Measurements from ENCODE around the gene NPHP4. TPM values are rescaled to one million over a fixed set of nuclear protein-coding genes. Genes with fewer than 3 reads are reported as not detected.

NPHP4 gene
- total RNA-seq, 4 donors from 2014 or later, result 11.2 to 24.5 (median 18.2) TPM

DNA sequence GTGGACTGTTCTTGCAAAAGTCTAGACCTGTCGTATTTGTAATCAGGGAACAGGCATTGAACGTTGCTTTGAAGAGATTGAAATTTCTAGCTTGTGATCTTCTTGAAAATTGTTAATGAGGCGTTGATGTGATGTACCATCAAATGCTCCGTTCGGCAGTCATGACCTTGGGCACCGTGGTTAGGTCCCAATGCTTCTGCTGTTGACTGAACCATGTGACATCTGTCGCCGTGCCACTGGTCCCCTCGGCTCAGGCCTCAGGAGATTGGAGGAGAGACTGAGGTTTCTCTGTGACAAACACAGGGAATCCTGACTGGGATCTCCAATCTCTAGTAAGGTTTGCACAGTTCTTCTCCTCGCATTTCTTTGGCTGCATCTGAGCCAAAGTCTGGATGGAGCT lies 35.4 kb upstream of the NPHP4 start:
- 59 to 68% methylated on average over 10 of the region's 10 CpGs for WGBS, 2 donors
- DNase-seq (ENCODE audit: low spot score in 2 of 2), result no peak
- no peak overlapping the region for H3K4me3 ChIP-seq (ENCODE audit: low read depth, poor library complexity, severe bottlenecking)
- TF ChIP-seq, protein P1, sequence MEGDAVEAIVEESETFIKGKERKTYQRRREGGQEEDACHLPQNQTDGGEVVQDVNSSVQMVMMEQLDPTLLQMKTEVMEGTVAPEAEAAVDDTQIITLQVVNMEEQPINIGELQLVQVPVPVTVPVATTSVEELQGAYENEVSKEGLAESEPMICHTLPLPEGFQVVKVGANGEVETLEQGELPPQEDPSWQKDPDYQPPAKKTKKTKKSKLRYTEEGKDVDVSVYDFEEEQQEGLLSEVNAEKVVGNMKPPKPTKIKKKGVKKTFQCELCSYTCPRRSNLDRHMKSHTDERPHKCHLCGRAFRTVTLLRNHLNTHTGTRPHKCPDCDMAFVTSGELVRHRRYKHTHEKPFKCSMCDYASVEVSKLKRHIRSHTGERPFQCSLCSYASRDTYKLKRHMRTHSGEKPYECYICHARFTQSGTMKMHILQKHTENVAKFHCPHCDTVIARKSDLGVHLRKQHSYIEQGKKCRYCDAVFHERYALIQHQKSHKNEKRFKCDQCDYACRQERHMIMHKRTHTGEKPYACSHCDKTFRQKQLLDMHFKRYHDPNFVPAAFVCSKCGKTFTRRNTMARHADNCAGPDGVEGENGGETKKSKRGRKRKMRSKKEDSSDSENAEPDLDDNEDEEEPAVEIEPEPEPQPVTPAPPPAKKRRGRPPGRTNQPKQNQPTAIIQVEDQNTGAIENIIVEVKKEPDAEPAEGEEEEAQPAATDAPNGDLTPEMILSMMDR (IDR thresholded peaks at IDR 0.05), result no peak
- TF ChIP-seq POLR2A (IDR thresholded peaks at IDR 0.05), result no peak
- intact Hi-C loops (cut with DNase I; ENCODE audit: low total_unique reads), result no loop called here

DNA sequence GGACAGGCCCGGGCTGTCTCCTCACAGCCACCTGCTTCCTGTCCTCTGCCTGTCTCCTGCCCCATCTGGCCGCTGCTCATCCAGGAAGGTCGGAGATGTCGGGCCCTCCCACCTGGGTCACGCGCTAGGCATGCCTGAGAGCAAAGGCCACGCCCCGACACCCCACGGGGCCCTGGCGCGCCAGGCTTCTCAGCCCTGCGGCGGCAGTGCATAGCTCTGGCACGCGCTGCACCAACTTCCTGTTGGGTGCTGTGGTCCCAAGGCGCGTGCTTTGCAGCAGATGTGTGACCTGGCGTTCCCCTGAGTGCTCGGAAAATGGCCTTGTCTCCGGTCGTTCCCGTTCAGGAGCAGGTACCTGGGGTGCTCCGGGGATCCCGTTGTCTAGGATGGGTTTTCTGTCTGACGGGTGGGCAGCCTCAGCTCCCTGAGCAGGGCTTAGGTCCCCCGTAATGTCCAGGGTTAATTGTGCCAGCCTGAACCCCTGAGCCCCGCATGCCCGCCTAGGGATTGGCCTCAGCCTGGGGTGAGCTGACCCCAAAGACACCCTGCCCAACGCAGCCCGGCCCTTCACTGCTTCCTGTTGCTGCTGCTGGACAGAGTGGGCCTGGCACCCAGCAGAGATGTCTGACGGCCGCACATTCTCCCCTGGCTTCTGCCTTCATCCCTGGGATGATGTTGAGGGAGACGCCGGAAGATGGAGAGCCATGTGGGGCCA lies 34.0 kb upstream of the NPHP4 start:
- 21 to 38% methylated on average over 15 to 33 of the region's 34 CpGs for WGBS, 2 donors
- intact Hi-C loops (cut with DNase I; ENCODE audit: low total_unique reads), result no loop called here
- peak; percentile 85 to 96 for DNase-seq (ENCODE audit: low spot score in 2 of 2)
- no peak overlapping the region for H3K4me3 ChIP-seq (ENCODE audit: low read depth, poor library complexity, severe bottlenecking)
- TF ChIP-seq, protein P1 (IDR thresholded peaks at IDR 0.05), result no peak
- no peak for TF ChIP-seq POLR2A (IDR thresholded peaks at IDR 0.05)

DNA sequence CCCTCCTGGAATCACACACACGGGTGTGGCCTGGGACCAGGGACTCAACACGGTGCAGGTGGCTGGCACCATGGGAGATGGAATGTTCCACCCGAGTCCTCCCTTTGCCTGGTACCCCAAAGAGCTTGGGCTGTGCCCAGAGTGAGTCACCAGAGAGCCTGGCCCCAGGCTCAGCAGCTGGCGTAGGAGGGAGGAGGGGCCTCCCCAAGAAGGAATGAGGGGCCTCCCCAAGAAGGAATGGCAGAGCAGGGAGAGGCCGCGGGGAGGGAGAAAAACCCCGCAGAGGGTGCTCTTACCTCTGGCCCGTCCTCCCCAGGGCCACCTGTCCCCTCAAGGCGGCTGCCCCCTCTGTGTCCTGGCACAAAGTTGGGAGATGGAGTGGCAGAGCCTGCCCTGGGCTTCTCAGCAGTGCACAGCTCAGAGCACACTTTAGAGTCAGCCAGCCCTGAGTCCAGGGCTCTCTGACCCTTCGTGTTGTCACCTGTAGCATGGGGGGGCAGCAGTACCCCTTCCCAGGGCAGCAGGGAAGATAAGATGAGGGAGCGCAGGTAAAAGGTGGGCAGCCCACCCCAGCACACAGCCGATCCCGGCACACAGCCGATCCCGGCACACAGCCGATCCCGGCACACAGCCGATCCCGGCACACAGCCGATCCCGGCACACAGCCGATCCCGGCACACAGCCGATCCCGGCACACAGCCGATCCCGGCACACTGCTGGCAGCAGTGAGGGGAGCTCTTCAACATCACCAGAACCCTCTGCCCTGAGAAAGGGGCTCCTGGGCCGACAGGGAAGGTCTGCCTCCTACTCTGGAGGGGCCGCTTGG lies 33.3 kb upstream of the NPHP4 start:
- 32 to 35% methylated on average over 19 to 23 of the region's 29 CpGs for WGBS, 2 donors
- intact Hi-C loops (cut with DNase I; ENCODE audit: low total_unique reads), result no loop called here
- TF ChIP-seq, protein P1 (IDR thresholded peaks at IDR 0.05), result no peak
- TF ChIP-seq POLR2A (IDR thresholded peaks at IDR 0.05), result no peak

DNA sequence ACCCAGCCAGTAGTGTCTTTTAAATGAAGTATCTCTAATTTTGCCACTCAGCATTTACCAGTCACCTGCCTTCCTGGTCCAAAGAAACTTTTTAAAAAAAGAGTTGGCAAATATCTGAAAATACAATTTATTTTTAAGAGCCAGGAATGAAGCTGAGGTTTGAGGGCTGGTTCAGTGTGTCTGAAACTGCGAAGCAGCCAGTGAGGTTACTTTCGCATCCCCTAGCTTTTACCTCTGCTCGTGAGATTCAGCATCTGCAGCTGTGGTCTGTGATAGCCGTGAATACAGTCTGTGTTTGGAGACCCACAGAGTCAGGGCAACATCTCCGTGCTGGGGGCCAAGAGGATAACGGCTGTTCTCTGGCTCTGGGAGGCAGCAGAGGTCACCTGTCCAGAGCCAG lies 32.2 kb upstream of the NPHP4 start:
- TF ChIP-seq, protein P1 (IDR thresholded peaks at IDR 0.05), result no peak
- TF ChIP-seq POLR2A (IDR thresholded peaks at IDR 0.05), result no peak
- intact Hi-C loops (cut with DNase I; ENCODE audit: low total_unique reads), result no loop called here
- 89 to 92% methylated on average over 6 of the region's 6 CpGs for WGBS, 2 donors

More for the DNA sequence above, 33.3 kb upstream of the NPHP4 start:
- DNase-seq (ENCODE audit: low spot score in 2 of 2), result no peak
- H3K4me3 ChIP-seq (ENCODE audit: low read depth, poor library complexity, severe bottlenecking), result no peak overlapping the region

DNA sequence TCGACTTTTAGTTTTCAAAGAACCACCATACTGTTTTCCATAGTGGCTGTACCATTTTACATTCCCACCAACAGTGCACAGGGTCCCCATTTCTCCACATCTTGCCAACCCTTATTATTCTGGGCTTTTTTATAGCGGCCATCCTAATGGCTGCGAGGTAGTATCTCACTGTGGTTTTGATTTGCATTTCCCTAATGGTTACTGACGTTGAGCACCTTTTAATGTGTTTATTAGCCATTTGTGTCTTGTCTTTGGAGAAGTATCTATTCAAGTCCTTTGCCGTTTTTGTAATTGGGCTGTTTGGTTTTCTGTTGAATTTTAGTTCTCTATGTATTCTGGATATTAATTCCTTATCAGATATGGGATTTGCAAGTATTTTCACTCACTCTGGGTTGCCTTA lies 31.1 kb upstream of the NPHP4 start:
- WGBS, 2 donors, result 86 to 94% methylated on average over 5 of the region's 5 CpGs
- intact Hi-C loops (cut with DNase I; ENCODE audit: low total_unique reads), result no loop called here
- TF ChIP-seq, protein P1 (IDR thresholded peaks at IDR 0.05), result no peak
- TF ChIP-seq POLR2A (IDR thresholded peaks at IDR 0.05), result no peak
- H3K4me3 ChIP-seq (ENCODE audit: low read depth, poor library complexity, severe bottlenecking), result no peak overlapping the region
- no peak for DNase-seq (ENCODE audit: low spot score in 2 of 2)

More for the DNA sequence above, 32.2 kb upstream of the NPHP4 start:
- H3K4me3 ChIP-seq (ENCODE audit: low read depth, poor library complexity, severe bottlenecking), result no peak overlapping the region
- no peak for DNase-seq (ENCODE audit: low spot score in 2 of 2)

All from lower leg skin (tissue), 4 donors.